ENCODE results near the gene SORCS2. TPM values are rescaled to one million over a fixed set of nuclear protein-coding genes. Genes with fewer than 3 reads are reported as not detected.

The SORCS2 gene
- total and polyA plus RNA-seq, 2 of the 13 experiments (the other 11 are each of a cell fraction or from before 2014, with no cell fraction given): 0.82 to 1.0 TPM

- TF ChIP-seq, protein P1, sequence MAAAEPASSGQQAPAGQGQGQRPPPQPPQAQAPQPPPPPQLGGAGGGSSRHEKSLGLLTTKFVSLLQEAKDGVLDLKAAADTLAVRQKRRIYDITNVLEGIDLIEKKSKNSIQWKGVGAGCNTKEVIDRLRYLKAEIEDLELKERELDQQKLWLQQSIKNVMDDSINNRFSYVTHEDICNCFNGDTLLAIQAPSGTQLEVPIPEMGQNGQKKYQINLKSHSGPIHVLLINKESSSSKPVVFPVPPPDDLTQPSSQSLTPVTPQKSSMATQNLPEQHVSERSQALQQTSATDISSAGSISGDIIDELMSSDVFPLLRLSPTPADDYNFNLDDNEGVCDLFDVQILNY (CRISPR knock-in tag; conservative IDR thresholded peaks at IDR 0.05): no peak
- TF ChIP-seq FOXA3 (CRISPR knock-in tag; IDR thresholded peaks at IDR 0.05): peak; percentile 79
- TF ChIP-seq FOXC1 (CRISPR knock-in tag; IDR thresholded peaks at IDR 0.05; ENCODE audit: borderline replicate concordance): no peak
- TF ChIP-seq SP5 (CRISPR knock-in tag; IDR thresholded peaks at IDR 0.05; ENCODE audit: borderline replicate concordance, low read depth): no peak
- TF ChIP-seq, protein P2, sequence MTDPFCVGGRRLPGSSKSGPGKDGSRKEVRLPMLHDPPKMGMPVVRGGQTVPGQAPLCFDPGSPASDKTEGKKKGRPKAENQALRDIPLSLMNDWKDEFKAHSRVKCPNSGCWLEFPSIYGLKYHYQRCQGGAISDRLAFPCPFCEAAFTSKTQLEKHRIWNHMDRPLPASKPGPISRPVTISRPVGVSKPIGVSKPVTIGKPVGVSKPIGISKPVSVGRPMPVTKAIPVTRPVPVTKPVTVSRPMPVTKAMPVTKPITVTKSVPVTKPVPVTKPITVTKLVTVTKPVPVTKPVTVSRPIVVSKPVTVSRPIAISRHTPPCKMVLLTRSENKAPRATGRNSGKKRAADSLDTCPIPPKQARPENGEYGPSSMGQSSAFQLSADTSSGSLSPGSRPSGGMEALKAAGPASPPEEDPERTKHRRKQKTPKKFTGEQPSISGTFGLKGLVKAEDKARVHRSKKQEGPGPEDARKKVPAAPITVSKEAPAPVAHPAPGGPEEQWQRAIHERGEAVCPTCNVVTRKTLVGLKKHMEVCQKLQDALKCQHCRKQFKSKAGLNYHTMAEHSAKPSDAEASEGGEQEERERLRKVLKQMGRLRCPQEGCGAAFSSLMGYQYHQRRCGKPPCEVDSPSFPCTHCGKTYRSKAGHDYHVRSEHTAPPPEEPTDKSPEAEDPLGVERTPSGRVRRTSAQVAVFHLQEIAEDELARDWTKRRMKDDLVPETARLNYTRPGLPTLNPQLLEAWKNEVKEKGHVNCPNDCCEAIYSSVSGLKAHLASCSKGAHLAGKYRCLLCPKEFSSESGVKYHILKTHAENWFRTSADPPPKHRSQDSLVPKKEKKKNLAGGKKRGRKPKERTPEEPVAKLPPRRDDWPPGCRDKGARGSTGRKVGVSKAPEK (CRISPR knock-in tag; IDR thresholded peaks at IDR 0.05; ENCODE audit: borderline replicate concordance): no peak
- no peak for TF ChIP-seq MAZ (IDR thresholded peaks at IDR 0.05; ENCODE audit: borderline replicate concordance, low read depth, low read length)
- no peak for TF ChIP-seq MAZ (CRISPR knock-in tag; IDR thresholded peaks at IDR 0.05; ENCODE audit: low read depth)
- TF ChIP-seq NR2F6 (IDR thresholded peaks at IDR 0.05): 0 out of 2 replicates have a peak, but pooled peaks have one; percentile 26
- TF ChIP-seq NR2F6 (CRISPR knock-in tag; IDR thresholded peaks at IDR 0.05): peak; percentile 34; the same call in 1 of the 2 replicates
- peak; percentile 71 for TF ChIP-seq SAP130 (CRISPR knock-in tag; IDR thresholded peaks at IDR 0.05; ENCODE audit: low read depth)
- TF ChIP-seq ZNF12 (CRISPR knock-in tag; IDR thresholded peaks at IDR 0.05): no peak
- TF ChIP-seq ZBTB42 (CRISPR knock-in tag; IDR thresholded peaks at IDR 0.05): peak; percentile 95
- peak; percentile 18; the same call in 1 of the 2 replicates for TF ChIP-seq MIXL1 (CRISPR knock-in tag; IDR thresholded peaks at IDR 0.05)
- TF ChIP-seq MTF2 (CRISPR knock-in tag; IDR thresholded peaks at IDR 0.05; ENCODE audit: borderline replicate concordance): no peak
- TF ChIP-seq SIN3A (IDR thresholded peaks at IDR 0.05; ENCODE audit: borderline replicate concordance, low read depth, low read length): no peak
- no peak for TF ChIP-seq NCOA2 (CRISPR knock-in tag; IDR thresholded peaks at IDR 0.05)
- no peak for TF ChIP-seq ZNF589 (CRISPR knock-in tag; conservative IDR thresholded peaks at IDR 0.05)
- TF ChIP-seq, protein P3, sequence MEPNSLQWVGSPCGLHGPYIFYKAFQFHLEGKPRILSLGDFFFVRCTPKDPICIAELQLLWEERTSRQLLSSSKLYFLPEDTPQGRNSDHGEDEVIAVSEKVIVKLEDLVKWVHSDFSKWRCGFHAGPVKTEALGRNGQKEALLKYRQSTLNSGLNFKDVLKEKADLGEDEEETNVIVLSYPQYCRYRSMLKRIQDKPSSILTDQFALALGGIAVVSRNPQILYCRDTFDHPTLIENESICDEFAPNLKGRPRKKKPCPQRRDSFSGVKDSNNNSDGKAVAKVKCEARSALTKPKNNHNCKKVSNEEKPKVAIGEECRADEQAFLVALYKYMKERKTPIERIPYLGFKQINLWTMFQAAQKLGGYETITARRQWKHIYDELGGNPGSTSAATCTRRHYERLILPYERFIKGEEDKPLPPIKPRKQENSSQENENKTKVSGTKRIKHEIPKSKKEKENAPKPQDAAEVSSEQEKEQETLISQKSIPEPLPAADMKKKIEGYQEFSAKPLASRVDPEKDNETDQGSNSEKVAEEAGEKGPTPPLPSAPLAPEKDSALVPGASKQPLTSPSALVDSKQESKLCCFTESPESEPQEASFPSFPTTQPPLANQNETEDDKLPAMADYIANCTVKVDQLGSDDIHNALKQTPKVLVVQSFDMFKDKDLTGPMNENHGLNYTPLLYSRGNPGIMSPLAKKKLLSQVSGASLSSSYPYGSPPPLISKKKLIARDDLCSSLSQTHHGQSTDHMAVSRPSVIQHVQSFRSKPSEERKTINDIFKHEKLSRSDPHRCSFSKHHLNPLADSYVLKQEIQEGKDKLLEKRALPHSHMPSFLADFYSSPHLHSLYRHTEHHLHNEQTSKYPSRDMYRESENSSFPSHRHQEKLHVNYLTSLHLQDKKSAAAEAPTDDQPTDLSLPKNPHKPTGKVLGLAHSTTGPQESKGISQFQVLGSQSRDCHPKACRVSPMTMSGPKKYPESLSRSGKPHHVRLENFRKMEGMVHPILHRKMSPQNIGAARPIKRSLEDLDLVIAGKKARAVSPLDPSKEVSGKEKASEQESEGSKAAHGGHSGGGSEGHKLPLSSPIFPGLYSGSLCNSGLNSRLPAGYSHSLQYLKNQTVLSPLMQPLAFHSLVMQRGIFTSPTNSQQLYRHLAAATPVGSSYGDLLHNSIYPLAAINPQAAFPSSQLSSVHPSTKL (CRISPR knock-in tag; IDR thresholded peaks at IDR 0.05): peak; percentile 41; the same call in 1 of the 2 replicates
- TF ChIP-seq, protein P4, sequence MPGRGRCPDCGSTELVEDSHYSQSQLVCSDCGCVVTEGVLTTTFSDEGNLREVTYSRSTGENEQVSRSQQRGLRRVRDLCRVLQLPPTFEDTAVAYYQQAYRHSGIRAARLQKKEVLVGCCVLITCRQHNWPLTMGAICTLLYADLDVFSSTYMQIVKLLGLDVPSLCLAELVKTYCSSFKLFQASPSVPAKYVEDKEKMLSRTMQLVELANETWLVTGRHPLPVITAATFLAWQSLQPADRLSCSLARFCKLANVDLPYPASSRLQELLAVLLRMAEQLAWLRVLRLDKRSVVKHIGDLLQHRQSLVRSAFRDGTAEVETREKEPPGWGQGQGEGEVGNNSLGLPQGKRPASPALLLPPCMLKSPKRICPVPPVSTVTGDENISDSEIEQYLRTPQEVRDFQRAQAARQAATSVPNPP (CRISPR knock-in tag; IDR thresholded peaks at IDR 0.05): no peak
- TF ChIP-seq, protein P5, sequence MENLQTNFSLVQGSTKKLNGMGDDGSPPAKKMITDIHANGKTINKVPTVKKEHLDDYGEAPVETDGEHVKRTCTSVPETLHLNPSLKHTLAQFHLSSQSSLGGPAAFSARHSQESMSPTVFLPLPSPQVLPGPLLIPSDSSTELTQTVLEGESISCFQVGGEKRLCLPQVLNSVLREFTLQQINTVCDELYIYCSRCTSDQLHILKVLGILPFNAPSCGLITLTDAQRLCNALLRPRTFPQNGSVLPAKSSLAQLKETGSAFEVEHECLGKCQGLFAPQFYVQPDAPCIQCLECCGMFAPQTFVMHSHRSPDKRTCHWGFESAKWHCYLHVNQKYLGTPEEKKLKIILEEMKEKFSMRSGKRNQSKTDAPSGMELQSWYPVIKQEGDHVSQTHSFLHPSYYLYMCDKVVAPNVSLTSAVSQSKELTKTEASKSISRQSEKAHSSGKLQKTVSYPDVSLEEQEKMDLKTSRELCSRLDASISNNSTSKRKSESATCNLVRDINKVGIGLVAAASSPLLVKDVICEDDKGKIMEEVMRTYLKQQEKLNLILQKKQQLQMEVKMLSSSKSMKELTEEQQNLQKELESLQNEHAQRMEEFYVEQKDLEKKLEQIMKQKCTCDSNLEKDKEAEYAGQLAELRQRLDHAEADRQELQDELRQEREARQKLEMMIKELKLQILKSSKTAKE (CRISPR knock-in tag; IDR thresholded peaks at IDR 0.05; ENCODE audit: borderline replicate concordance): peak; percentile 71
- TF ChIP-seq RARA (CRISPR knock-in tag; IDR thresholded peaks at IDR 0.05): peak; percentile 24; the same call in 1 of the 2 replicates
- TF ChIP-seq HHEX (CRISPR knock-in tag; IDR thresholded peaks at IDR 0.05): no peak
These were observed 32.4 kb upstream of the SORCS2 start (continued) for GRCh38 chr4:7159923-7160322.
